Measurements from ENCODE around the gene ICAM2. TPM values are rescaled to one million over a fixed set of nuclear protein-coding genes. Genes with fewer than 3 reads are reported as not detected.

The ICAM2 gene
- total RNA-seq, 2 donors from 2014 or later = 7.3 to 12.6 TPM

GRCh38 chr17:64053101-64053500 is 32.7 kb upstream of the ICAM2 start:
- 98% methylated on average over 10 of the region's 10 CpGs for WGBS
- no peak for TF ChIP-seq POLR2AphosphoS5 (IDR thresholded peaks at IDR 0.05)
- no peak for TF ChIP-seq CTCF (IDR thresholded peaks at IDR 0.05)
- no peak for TF ChIP-seq POLR2A (IDR thresholded peaks at IDR 0.05)
- Histone ChIP-seq H3K27ac (no peak overlapping the region), H3K9me3 (no peaks in the 10 kb centered on the region), H3K4me1 (replicated peaks) (no peaks in the 10 kb centered on the region), H3K4me3 (no peak overlapping the region), H3K27me3 (replicated peaks; ENCODE audit: insufficient read depth) (no peaks in the 10 kb centered on the region), H3K36me3 (peaks cover 13 to 15% of the 10 kb centered on the region in 2 donors)
- no peak for DNase-seq (ENCODE audit: low spot score)
- intact Hi-C loops (cut with DNase I) = loop anchor here (10.0 kb wide), 1 partner anchor 212 kb away; the partner anchor contains the start of gene TEX2

- Histone ChIP-seq H3K4me3 (no peak overlapping the region), H3K4me1 (replicated peaks) (no peaks in the 10 kb centered on the region), H3K27me3 (replicated peaks; ENCODE audit: insufficient read depth) (no peaks in the 10 kb centered on the region), H3K9me3 (no peaks in the 10 kb centered on the region), H3K27ac (no peak overlapping the region), H3K36me3 (peaks cover 13 to 15% of the 10 kb centered on the region in 2 donors)
- TF ChIP-seq POLR2AphosphoS5 (IDR thresholded peaks at IDR 0.05) = no peak
- TF ChIP-seq POLR2A (IDR thresholded peaks at IDR 0.05) = no peak
- TF ChIP-seq CTCF (IDR thresholded peaks at IDR 0.05) = no peak
- no peak for DNase-seq (ENCODE audit: low spot score)
- 29% methylated on average over 1 of the region's 1 CpG for WGBS
- intact Hi-C loops (cut with DNase I) = loop anchor here (10.0 kb wide), 1 partner anchor 214 kb away; the partner anchor contains the start of gene TEX2
Observed at GRCh38 chr17:64051153-64051552, 30.7 kb upstream of the ICAM2 start.

- intact Hi-C loops (cut with DNase I) = no loop called here
- H3K27ac ChIP-seq = no peak overlapping the region
- H3K9me3 ChIP-seq = no peaks in the 10 kb centered on the region
- no peaks in the 10 kb centered on the region for H3K4me1 ChIP-seq (replicated peaks)
- peaks cover 13 to 27% of the 10 kb centered on the region in 2 donors for H3K36me3 ChIP-seq
- no peak for DNase-seq (ENCODE audit: low spot score)
- TF ChIP-seq POLR2A (IDR thresholded peaks at IDR 0.05) (no peak), CTCF (IDR thresholded peaks at IDR 0.05) (no peak), POLR2AphosphoS5 (IDR thresholded peaks at IDR 0.05) (no peak)
- no peaks in the 10 kb centered on the region for H3K27me3 ChIP-seq (replicated peaks; ENCODE audit: insufficient read depth)
- 91% methylated on average over 9 of the region's 9 CpGs for WGBS
- no peak overlapping the region for H3K4me3 ChIP-seq
Observed at GRCh38 chr17:64048805-64049204, 28.4 kb upstream of the ICAM2 start.

GRCh38 chr17:64045176-64045575 is 24.7 kb upstream of the ICAM2 start:
- WGBS = 80% methylated on average over 13 of the region's 13 CpGs
- H3K36me3 ChIP-seq = peaks cover 13 to 21% of the 10 kb centered on the region in 2 donors
- no peak for TF ChIP-seq POLR2A (IDR thresholded peaks at IDR 0.05)
- no peak for TF ChIP-seq CTCF (IDR thresholded peaks at IDR 0.05)
- TF ChIP-seq POLR2AphosphoS5 (IDR thresholded peaks at IDR 0.05) = no peak
- intact Hi-C loops (cut with DNase I) = no loop called here
- DNase-seq (ENCODE audit: low spot score) = no peak
- H3K27me3 ChIP-seq (replicated peaks; ENCODE audit: insufficient read depth) = no peaks in the 10 kb centered on the region
- H3K9me3 ChIP-seq = no peaks in the 10 kb centered on the region
- H3K27ac ChIP-seq = no peak overlapping the region
- H3K4me1 ChIP-seq (replicated peaks) = no peaks in the 10 kb centered on the region
- no peak overlapping the region for H3K4me3 ChIP-seq

- Histone ChIP-seq H3K27ac (no peak overlapping the region), H3K4me3 (no peak overlapping the region), H3K4me1 (replicated peaks) (no peaks in the 10 kb centered on the region), H3K27me3 (replicated peaks; ENCODE audit: insufficient read depth) (no peaks in the 10 kb centered on the region), H3K9me3 (no peaks in the 10 kb centered on the region), H3K36me3 (peaks cover 0 to 16% of the 10 kb centered on the region in 2 donors)
- no peak for TF ChIP-seq POLR2AphosphoS5 (IDR thresholded peaks at IDR 0.05)
- no peak for TF ChIP-seq POLR2A (IDR thresholded peaks at IDR 0.05)
- no peak for TF ChIP-seq CTCF (IDR thresholded peaks at IDR 0.05)
- WGBS = 85% methylated on average over 12 of the region's 12 CpGs
- no peak for DNase-seq (ENCODE audit: low spot score)
- intact Hi-C loops (cut with DNase I) = no loop called here
Observed at GRCh38 chr17:64042700-64043485, 22.5 kb upstream of the ICAM2 start.
